HepG2 (cell line): Measurements from ENCODE around the gene ZNF341. TPM values are rescaled to one million over a fixed set of nuclear protein-coding genes. Genes with fewer than 3 reads are reported as not detected.

Experiments used
- ATAD3A ChIP-seq: sonication (generic); formaldehyde crosslinking; IDR thresholded peaks from 2 replicates; pipeline ENCODE4 v1.4.0; 2020; ENCODE audit warnings: missing genetic modification reagents
- DNMT3B ChIP-seq: conservative IDR thresholded peaks from 2 replicates; pipeline ENCODE4 v1.6.1; 2016; ENCODE audit warnings: missing biosample characterization, control low read depth
- GMEB1 ChIP-seq: sonication (generic); formaldehyde crosslinking; IDR thresholded peaks from 2 replicates; pipeline ENCODE4 v1.5.1; 2020; ENCODE audit warnings: missing genetic modification reagents, mild to moderate bottlenecking, borderline replicate concordance
- KLF9 ChIP-seq: IDR thresholded peaks from 2 replicates; pipeline ENCODE4 v1.6.1; 2016; ENCODE audit warnings: low read depth
- MTA1 ChIP-seq: sonication (generic); formaldehyde crosslinking; IDR thresholded peaks from 2 replicates; pipeline ENCODE4 v1.4.0; 2020; ENCODE audit warnings: missing genetic modification reagents, mild to moderate bottlenecking, borderline replicate concordance
- NCOR1 ChIP-seq: fragments of 200-600 bp; sonication (generic); IDR thresholded peaks from 2 replicates; pipeline ENCODE4 v1.7.0; 2017; ENCODE audit warnings: antibody characterized with exemption, low read length, borderline replicate concordance
- RERE ChIP-seq: IDR thresholded peaks from 2 replicates; pipeline ENCODE4 v1.6.1; 2016; ENCODE audit warnings: low read depth, missing genetic modification reagents, missing compliant biosample characterization
- TARDBP ChIP-seq: sonication (generic); formaldehyde crosslinking; IDR thresholded peaks from 2 replicates; pipeline ENCODE4 v1.8.0; 2022; ENCODE audit warnings: mild to moderate bottlenecking, missing genetic modification reagents
- TMF1 ChIP-seq: sonication (generic); formaldehyde crosslinking; IDR thresholded peaks from 2 replicates; pipeline ENCODE4 v1.8.1; 2022; ENCODE audit warnings: low read depth, missing genetic modification reagents
- U2AF2 ChIP-seq: fragments of 200-400 bp; formaldehyde crosslinking; IDR thresholded peaks from 2 replicates; pipeline ENCODE4 v1.6.1; 2017; ENCODE audit warnings: low read depth, mild to moderate bottlenecking, low read length
- ZNF142 ChIP-seq: sonication (generic); formaldehyde crosslinking; IDR thresholded peaks from 2 replicates; pipeline ENCODE4 v1.4.0; 2020; ENCODE audit warnings: missing genetic modification reagents
- ZNF292 ChIP-seq: sonication (generic); formaldehyde crosslinking; IDR thresholded peaks from 2 replicates; pipeline ENCODE4 v1.8.1; 2022; ENCODE audit warnings: mild to moderate bottlenecking, low read depth, missing genetic modification reagents, borderline replicate concordance
- ZNF598 ChIP-seq: sonication (generic); formaldehyde crosslinking; IDR thresholded peaks from 2 replicates; pipeline ENCODE4 v1.5.1; 2020; ENCODE audit warnings: mild to moderate bottlenecking, missing genetic modification reagents, borderline replicate concordance
- ZNF720 ChIP-seq: sonication (generic); formaldehyde crosslinking; IDR thresholded peaks from 2 replicates; pipeline ENCODE4 v1.4.0; 2020; ENCODE audit warnings: missing genetic modification reagents
- ZNF724P ChIP-seq: sonication (generic); formaldehyde crosslinking; IDR thresholded peaks from 2 replicates; pipeline ENCODE4 v1.8.0; 2022; ENCODE audit warnings: missing genetic modification reagents, borderline replicate concordance
- ZSCAN9 ChIP-seq: IDR thresholded peaks from 2 replicates; pipeline ENCODE4 v1.6.1; 2016; ENCODE audit warnings: borderline replicate concordance
- polyA plus RNA-seq, 8 experiments: library from polyadenylated mRNA; depleted of rRNA in 3 of 8; stranded (reverse) in 7 of 8; unstranded in 1 of 8; fragments of >200 nt; fragmentation: Illumina TruSeq in 4 of 8; extraction: Trizol in 4 of 8; gene quantifications; 2 replicates each; pipeline versions ENCODE4 v1.2.1 to v1.2.3, GENCODE V29; 2011 to 2016; ENCODE audit warnings: low read depth in 4 of 8, missing spikeins in 1 of 8, mixed read lengths in 1 of 8; ENCODE audit not compliant: insufficient read depth in 1 of 8
- total RNA-seq, 5 experiments: library from RNA; depleted of rRNA; stranded (reverse); fragments of >200 nt; fragmentation: Illumina TruSeq; extraction: Trizol; gene quantifications; 2 replicates each; pipeline ENCODE4 v1.2.3, GENCODE V29; 2016; ENCODE audit warnings: low read depth in 1 of 5

Gene ZNF341
- total and polyA plus RNA-seq, 2 of the 13 experiments (the other 11 are each of a cell fraction or from before 2014, with no cell fraction given), result 1.1 to 2.2 TPM

- TF ChIP-seq ATAD3A (CRISPR knock-in tag), result no peak
- no peak for TF ChIP-seq KLF9
- TF ChIP-seq RERE (CRISPR knock-in tag), result peak; percentile 61; the same call in 1 of the 2 replicates
- TF ChIP-seq U2AF2, result no peak
- no peak for TF ChIP-seq DNMT3B
- no peak for TF ChIP-seq ZNF720
- peak; percentile 58; the same call in 1 of the 2 replicates for TF ChIP-seq GMEB1 (CRISPR knock-in tag)
- no peak; the same call in 1 of the 2 replicates for TF ChIP-seq ZSCAN9 (CRISPR knock-in tag)
- TF ChIP-seq ZNF724P (CRISPR knock-in tag), result peak; percentile 65; the same call in 1 of the 2 replicates
- TF ChIP-seq MTA1 (CRISPR knock-in tag), result peak; percentile 100
- TF ChIP-seq TARDBP (CRISPR knock-in tag), result peak; percentile 97
- peak; percentile 95; the same call in 1 of the 2 replicates for TF ChIP-seq ZNF598
- peak; percentile 83; the same call in 1 of the 2 replicates for TF ChIP-seq NCOR1
- no peak for TF ChIP-seq ZNF142 (CRISPR knock-in tag)
- TF ChIP-seq ZNF292 (CRISPR knock-in tag), result peak; percentile 99
- peak; percentile 89; the same call in 1 of the 2 replicates for TF ChIP-seq TMF1
Observed at GRCh38 chr20:33701629-33702450, 30.0 kb upstream of the ZNF341 start (continued).
